ENCODE measurements around the gene HLA-DOA.

The HLA-DOA gene

DNA sequence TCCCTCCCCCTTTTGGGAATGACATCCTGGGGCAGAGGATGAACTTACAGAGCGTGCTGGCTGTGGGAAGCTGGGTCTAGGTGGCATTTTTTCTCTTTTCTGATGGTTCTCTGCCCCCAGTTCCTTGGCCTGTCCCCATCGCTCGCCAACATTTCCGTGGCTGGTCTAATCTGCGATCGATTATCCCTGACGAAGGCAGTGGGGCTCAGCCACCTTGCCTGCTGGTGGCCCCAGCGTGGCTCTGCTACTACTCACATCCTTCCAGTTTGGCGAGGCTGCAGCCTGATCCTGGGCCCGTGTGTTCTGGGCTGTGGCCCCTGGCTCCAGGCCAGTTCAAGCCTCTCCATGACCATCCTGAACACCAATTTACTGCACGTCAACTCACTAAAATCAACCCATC, 6.4 kb upstream of the HLA-DOA start:
- DNase-seq: no peak

DNA sequence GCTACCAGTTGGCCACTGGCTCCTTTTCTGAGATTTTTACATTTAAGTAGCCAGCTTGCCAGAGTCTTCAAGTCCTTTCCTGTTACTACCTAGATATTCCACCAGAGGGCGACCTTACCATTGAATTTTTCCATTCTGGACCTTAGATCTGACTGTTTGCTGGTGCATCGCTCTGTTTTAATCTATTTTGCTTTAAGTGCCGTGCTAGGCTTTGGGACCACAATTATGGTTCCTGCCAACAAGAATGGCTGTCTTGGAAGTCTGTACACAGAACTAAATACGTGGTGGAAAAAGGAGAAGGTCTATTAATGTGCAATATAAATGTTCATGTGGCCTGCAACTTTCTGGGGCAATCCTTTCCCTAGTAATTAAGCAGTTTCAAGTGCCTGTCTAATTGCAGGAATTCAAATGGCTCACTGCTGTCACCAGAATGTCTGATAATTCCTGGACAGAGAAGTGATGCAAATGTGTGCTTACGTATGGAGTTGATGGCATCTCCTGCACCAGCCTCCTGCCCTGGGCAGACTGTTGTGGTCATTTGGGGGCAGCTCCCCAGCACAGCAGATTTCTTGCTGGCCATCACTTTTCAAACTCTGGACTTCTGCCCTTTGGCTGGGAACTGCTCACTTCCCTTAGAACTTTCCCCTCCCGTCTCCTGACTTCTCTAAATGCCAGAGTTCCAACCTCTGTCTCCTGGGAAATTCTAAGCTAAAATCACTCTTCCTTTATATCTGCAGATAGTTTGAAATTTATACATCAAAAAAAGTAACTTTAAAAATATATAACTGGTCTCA, 5.6 kb upstream of the HLA-DOA start:
- DNase-seq: peak; percentile 60

DNA sequence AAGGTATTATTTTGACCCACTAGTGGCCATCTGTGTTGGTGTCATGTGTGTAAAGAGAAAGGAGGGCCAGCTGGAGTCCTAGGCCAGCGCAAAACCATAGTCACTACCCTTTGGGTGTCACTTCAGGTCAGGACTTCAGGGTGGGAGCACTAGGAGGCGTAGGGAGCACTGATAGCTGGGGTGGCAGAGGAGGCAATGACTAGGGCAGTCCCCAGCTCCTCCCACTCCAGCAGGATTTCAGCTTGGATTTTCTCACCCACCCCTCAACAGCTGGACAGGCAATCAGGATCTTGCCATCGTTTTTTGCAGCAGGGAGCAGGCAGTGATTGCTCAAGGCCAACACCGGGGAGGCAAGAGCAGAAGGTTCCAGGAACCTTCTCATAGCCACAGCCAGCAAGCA, 4.2 kb upstream of the HLA-DOA start:
- no peak for DNase-seq

DNA sequence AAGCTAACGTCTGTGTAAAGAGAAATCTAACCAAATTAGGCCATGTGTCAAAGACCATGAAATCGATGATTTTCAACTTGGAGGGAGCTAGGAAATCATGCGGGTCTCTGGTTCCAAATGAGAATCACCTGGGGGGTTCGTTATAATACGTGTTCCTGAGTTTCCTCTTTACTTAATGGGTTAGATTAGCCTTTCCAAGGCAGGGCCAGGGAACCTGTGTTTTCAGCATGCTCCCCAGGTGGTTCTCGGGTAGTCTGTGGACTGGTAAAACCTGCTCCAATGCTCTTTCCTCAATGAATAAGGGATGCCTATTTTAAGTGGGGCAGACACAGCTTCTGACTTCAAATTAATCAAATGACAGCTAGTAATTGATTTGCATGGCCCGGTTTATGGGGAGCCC, 965 bp upstream of the HLA-DOA start:
- no peak for DNase-seq

DNA sequence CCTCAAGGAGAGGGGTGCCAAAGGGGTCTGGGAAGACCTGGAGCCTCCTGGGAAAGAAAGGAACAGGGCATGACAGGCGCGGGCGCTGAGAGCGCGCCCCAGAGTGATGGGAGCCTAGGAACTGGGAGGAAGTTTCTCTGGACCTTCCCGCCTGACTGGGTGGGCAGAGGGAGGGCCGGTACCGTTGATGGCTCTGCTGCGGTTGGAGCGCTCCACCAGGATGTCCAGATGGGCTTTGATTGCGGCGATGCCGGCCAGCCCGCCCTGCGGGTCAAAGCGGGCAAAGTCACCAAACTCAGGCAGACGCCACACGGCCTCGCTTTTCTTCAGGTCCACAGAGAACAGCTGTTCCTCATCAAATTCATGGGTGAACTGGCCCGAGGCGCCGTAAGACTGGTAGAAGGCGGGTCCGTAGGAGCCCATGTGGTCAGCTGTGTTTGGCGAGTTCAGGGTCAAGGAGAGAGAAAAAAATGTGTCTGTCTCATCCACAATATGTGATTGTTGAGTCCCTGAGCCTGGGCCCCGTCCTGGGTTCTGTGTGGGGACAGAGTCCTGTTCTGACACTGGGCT, 1.5 kb downstream of the HLA-DOA start:
- no peak for DNase-seq

DNA sequence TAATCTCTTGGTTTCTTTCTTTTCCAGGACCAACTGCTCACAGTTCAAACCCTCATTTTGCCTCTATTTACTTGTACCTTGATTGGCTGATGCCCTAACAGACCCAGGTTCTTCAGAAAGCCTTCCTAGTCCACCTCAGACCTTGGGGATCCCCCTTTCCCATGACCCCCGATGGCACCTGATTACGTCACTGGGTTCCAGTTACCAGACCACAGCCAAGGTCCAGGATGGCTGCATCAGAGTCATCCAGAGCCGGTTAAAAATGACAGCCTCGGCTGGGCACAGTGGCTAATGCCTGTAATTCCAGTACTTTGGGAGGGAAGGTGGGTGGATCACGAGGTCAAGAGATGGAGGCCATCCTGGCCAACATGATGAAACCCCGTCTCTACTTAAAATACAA, 4.5 kb downstream of the HLA-DOA start:
- no peak for DNase-seq

DNA sequence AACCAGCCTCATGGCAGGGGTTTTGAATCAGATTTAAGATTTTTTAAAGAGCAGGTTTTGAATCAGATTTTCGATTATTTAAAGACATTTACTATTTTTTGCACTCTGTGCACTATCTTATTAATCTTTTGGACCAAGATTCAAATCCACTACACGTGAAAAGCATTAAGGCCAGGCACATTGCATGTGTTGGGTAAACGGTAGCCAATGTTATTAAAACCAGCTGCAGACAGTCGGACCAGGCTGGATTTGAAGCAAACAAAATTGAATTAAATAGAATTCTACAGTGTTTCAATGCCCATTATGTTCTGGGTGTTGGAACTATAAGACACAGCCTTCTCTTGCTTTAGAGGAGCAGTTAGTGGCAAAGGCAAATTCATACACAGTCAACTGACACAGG, 7.7 kb downstream of the HLA-DOA start:
- no peak for DNase-seq

DNA sequence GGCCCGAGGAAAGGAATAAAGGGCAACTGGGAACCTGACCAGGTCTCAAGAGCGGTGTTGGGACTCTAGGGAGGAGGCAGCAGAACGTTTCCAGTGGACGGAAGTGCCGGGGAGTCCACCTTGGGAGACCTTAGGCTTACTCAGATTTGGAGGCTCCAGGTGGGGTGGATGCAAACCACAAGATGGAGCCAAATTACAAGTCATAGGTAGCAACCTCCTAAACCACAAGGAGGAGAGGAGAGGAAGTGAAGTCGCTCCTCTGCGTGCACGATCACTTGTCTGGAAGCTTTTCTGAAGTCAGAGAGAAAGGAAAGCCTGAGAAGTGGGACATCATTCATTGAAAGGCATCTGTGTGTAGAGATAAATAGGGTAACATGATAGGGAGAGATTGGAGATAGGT, 9.3 kb downstream of the HLA-DOA start:
- DNase-seq: peak; percentile 31

DNA sequence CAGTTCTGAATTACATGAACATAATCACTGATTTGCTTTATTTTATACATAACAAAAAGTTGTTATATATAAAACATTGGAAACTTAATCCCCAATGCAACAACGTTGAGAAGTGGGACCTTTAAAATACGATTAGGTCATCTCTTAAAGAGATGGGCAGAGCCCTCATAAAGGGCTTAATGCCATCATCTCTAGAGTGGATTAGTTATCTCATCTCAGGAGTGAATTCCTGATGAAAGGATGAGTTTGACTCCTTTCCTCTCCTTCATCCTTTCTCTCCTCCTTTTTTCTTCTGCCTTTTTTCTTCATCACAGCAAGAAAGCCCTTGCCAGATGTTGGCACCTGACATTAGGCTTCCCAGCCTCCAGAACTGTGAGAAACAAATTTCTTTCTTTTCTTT, 13.9 kb downstream of the HLA-DOA start:
- DNase-seq: no peak

DNA sequence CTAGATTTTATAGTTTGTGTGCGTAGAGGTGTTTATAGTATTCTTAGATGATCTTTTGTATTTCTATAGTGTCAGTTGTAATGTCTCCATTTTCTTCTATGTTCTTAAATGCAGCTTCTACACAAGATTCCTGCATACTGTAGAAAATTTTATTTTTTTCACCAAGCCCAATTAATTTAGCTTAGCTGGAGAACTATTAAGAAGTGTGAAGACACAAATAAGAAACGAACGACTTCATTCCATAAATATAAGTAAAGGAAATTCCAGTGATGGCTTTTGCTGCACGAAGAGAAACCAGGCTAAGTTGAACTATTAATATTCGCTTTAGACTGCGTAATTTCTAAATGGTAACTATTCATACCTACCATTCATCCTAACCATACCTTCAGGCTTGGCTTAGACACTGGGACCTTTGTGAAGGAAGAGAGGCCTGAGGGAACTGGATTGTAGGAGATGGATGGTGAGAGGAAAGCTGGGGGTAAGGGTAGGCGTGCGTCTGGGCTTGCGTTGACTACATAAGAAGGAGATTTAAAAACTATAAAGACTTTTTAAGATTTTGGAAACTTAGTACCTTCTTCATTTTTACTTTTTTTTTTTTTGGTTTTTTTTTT, 15.9 kb downstream of the HLA-DOA start:
- no peak for DNase-seq

DNA sequence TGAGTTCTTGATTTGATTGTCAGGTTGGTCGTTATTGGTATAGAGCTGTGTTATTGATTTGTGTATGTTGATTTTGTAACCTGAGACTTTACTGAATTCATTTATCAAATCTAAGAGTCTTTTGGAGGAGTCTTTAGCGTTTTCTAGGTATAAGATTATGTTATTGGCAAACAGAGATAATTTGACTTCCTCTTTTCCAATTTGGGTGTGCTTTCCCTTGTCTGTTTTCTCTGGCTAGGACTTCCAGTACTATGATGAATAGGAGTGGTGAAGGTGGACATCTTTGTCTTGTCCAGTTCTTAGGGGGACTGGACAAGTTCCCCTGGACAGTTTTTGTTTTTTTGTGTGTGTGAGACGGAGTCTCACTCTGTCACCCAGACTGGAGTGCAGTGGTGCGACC, 17.4 kb downstream of the HLA-DOA start:
- DNase-seq: no peak

DNA sequence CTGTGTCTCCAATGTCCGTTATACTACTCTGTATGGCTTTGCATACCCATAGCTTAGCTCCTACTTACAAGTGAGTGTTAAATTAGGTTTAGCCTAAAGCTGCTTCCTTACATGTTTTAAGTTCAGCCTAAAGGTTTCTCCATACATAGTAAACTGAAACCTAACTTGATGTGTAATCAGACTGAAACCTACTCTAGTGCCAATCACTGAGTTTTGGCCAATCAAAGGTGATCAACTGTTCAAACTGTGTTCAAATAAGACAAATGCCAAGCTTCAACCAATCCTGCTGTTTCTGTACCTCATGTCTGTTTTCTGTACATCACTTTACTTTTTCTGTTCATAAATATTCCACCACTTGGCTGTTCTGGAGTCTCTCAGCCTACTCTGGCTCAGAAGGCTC, 20.0 kb downstream of the HLA-DOA start:
- DNase-seq: no peak

DNA sequence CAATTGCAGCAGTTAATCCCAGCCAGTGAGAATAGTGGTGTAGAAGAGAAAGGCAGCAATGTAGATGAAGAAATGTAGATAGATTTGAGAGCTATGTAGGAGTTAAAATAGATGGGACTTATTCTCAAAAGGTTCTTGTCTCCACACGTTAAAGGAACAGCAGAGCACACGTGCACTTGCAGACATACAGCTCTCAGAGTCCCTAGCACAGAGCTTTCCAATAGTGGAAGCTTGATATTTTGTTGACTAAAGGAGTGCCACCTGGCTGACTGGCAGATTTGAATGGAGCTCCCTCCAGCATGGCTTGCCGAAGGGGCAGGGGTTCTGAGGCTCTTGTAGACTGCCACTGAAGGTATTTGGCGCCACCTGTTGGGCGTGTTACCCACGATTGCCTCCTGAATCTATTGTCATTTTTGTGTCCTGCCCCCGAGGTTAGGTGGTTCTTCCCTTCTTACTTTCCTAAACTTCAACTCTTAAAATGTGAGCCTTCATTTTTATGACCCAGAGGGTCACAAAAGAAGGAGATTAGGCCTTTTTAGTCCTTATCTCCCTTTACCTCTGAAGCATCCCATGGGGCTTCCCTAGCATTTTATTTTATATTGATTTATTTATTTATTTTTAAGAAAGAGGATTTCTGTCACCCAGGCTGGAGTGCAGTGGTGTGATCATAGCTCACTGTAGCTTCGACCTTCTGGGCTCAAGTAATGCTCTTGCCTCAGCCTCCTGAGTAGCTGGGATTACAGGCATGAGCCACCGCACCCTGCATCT, 24.6 kb downstream of the HLA-DOA start:
- DNase-seq: peak; percentile 95

DNA sequence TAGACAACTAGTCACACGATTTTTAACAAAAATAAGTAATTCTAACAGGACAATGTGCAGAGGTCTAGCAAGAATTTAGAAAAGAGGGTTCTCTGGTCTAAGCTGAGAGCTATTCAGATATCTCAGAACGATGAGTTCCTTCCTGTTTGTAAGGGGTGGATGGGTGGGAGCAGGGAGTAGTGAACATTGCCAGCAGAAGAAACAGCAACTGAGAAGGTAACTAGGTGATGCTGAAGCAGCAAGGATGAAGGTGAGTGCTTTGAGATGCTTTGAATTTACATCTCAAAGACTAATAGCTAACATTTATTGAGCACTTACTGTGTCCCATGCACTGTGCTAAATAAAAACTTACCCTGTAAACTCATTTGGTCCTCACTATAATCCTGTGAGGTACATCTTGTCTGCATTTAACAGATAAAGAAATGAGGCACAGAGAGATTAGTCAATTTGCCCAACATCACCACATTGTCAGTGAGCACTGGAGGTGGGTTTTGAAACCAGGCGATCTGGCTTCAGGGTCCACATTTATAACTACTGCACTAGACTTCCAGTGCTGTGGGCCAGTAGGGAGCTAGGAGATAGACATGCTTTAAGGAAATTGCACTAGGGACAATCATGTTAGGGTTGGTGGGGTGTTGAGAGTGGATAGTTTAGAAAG, 25.3 kb downstream of the HLA-DOA start:
- DNase-seq: no peak

DNA sequence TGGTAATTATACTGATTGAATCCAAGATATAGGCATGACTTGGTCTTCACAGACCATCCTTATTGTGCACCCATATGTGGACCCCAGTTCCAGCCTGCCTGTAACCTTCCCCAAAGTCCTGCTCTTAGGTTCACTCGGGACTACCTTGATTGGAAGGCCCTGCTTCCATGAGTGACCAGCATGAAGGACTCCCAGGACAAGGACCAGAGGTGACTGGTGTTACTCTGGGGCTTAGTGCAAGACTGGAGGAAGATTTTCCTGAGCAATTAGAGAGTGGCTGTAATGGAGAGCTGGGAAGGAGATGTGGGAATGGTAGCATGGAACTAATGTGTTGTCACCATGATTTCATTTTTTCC, 25.9 kb downstream of the HLA-DOA start:
- DNase-seq: no peak

DNA sequence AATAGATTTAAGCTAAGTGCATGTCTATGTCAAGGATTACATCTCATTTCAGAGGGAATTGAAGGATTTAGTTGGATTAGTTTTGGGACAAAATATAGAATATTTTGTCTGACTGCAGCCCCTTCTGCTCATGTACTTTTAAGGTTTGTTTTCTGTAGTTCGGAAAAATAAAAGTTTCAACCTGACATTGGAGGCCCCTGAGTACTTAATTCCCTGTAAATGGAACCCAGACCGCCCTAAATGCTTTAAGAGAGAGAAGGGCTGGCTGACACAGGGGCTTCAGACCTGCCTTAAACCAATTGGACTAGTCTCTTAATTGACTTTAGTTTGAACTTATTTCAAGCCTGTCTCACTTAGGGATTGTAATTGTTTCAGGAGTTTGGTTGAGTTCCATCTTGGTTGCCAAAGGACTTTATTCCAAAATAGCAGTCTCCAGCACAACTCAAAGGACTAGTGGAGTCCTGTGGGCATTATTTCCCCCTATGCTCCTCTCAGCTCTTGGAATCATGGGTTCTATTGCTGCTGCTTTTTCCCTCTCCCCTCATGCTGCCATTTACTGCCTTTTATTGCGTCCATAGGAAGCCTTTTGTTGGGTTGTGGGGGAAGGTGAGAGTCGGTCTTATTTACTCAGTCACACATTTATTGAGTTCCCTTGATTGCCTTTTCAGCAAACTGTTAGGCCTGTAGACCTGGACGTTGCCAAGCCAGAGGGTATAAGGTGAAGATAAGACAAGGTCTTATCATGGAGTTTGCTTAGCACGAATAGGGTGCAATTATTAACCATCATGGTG, 26.5 kb downstream of the HLA-DOA start:
- no peak for DNase-seq

DNA sequence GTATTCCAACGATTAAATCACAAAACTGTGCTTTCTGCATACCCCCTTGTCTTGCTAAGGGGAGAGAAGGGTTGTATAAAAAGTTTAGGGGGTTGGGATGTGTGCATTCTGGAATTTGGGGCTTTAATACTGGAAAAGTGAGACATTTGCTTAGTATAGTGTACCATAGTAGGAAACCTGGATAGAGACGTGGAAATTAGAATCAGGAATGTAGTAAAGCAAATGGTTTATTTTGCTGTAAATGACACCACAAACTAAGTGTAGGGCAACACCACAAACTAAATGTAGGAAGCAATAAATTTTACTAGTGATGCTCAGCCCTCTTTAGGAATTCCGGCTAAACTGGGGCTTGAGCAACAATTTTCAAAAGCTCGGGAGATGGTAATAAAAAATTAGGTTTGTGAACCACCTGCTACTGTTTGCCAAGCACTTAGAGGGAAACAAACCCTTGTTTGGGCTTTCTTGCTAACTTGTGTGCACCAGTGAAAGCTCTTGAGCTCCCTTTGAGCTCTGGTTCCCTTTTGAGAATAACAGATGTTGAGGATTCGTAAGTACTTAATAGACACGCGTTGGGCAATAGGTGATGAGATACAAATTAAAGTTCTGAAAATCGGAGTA, 27.2 kb downstream of the HLA-DOA start:
- no peak for DNase-seq

DNA sequence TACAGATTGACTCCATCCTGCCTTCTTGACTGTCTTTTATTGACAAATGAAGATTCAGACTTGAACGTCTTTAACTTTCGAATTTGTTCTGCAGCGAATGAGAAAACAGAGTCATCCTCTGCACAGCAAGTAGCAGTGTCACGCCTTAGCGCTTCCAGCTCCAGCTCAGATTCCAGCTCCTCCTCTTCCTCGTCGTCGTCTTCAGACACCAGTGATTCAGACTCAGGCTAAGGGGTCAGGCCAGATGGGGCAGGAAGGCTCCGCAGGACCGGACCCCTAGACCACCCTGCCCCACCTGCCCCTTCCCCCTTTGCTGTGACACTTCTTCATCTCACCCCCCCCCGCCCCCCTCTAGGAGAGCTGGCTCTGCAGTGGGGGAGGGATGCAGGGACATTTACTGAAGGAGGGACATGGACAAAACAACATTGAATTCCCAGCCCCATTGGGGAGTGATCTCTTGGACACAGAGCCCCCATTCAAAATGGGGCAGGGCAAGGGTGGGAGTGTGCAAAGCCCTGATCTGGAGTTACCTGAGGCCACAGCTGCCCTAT, 28.8 kb downstream of the HLA-DOA start:
- DNase-seq: no peak

DNA sequence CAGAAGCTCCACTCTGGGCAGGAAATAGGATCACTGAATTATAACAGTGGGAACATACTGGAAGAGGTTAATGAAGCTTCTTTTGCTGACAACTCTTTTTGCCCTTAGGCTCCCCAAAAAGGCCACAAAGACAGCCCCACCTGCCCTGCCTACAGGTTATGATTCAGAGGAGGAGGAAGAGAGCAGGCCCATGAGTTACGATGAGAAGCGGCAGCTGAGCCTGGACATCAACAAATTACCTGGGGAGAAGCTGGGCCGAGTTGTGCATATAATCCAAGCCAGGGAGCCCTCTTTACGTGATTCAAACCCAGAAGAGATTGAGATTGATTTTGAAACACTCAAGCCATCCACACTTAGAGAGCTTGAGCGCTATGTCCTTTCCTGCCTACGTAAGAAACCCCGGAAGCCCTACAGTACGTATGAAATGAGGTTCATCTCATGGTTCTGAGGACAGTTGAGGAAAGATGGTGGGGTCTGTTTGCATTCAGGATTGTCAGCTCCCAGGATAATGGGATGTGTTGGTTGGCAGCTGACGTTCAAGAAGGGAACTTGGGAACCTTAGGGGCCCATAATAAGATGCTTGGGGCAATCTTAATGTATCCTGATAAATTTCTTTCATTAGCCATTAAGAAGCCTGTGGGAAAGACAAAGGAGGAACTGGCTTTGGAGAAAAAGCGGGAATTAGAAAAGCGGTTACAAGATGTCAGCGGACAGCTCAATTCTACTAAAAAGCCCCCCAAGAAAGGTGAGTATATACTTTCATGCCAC, 29.5 kb downstream of the HLA-DOA start:
- DNase-seq: no peak

DNA sequence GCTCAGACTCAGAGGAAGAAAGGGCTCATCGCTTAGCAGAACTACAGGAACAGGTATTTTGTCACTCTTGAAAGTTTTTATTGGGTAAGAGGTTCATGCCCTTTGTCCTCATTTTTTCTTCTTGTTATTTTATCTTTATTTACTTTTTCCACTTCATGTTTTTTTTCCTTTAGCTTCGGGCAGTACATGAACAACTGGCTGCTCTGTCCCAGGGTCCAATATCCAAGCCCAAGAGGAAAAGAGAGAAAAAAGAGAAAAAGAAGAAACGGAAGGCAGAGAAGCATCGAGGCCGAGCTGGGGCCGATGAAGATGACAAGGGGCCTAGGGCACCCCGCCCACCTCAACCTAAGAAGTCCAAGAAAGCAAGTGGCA, 31.5 kb downstream of the HLA-DOA start:
- DNase-seq: no peak
